CD14-positive monocyte (primary cell): Measurements from ENCODE around the gene SOX5. TPM values are rescaled to one million over a fixed set of nuclear protein-coding genes. Genes with fewer than 3 reads are reported as not detected.
"Not testable (repeated sequence)": the region's sequence is repeated elsewhere in the genome, so short reads cannot be mapped to it uniquely, and the experiment has no call there.

Experiments
- DNase-seq, 3 donors: peaks; one replicate each; pipeline ENCODE4 v3.0.0-alpha.2; 2011 to 2022
- H2AFZ ChIP-seq: 2 replicates; pipeline ENCODE4 v1.6.0; 2012; ENCODE audit warnings: mild to moderate bottlenecking, low read depth, low read length, inconsistent platforms; ENCODE audit not compliant: insufficient read depth, poor library complexity, severe bottlenecking
- H3K27ac ChIP-seq, 2 donors: 1 replicate in 1 of 2; 2 replicates in 1 of 2; pipeline ENCODE4 v1.5.1; 2012 to 2013; ENCODE audit warnings: low read length in 2 of 2, control low read depth in 1 of 2, inconsistent platforms in 1 of 2, low read depth in 1 of 2, mild to moderate bottlenecking in 1 of 2
- H3K27me3 ChIP-seq, 2 donors: one replicate each; pipeline versions ENCODE4 v1.6.0 to v1.6.1; 2011 to 2013; ENCODE audit warnings: low read length in 2 of 2; ENCODE audit not compliant: control insufficient read depth in 2 of 2, insufficient read depth in 2 of 2
- H3K36me3 ChIP-seq, 2 donors: replicated peaks in 1 of 2; 1 replicate in 1 of 2; 2 replicates in 1 of 2; pipeline versions ENCODE4 v1.5.1 to v1.6.1; 2012 to 2013; ENCODE audit warnings: low read length in 2 of 2, control low read depth in 1 of 2, inconsistent platforms in 1 of 2, mild to moderate bottlenecking in 1 of 2; ENCODE audit not compliant: insufficient read depth in 2 of 2, control insufficient read depth in 1 of 2
- H3K4me1 ChIP-seq, 2 donors: 1 replicate in 1 of 2; 2 replicates in 1 of 2; pipeline versions ENCODE4 v1.5.1 to v1.6.1; 2012 to 2013; ENCODE audit warnings: low read length in 2 of 2, control low read depth in 1 of 2, inconsistent platforms in 1 of 2, mild to moderate bottlenecking in 1 of 2, moderate library complexity in 1 of 2; ENCODE audit not compliant: insufficient read depth in 2 of 2, control insufficient read depth in 1 of 2
- H3K4me2 ChIP-seq: replicated peaks from 2 replicates; pipeline ENCODE3; 2012; ENCODE audit warnings: low read length, moderate library complexity, mild to moderate bottlenecking; ENCODE audit not compliant: poor library complexity, severe bottlenecking; ENCODE audit errors: extremely low read depth
- H3K4me3 ChIP-seq, 3 experiments: fragments of 200-600 bp in 1 of 3; sonication (generic) in 1 of 3; replicated peaks in 1 of 3; 1 replicate in 2 of 3; 2 replicates in 1 of 3; pipeline ENCODE4 v1.5.1; 2011 to 2013; ENCODE audit warnings: low read length in 3 of 3, mild to moderate bottlenecking in 3 of 3, control low read depth in 2 of 3, low read depth in 2 of 3, inconsistent platforms in 1 of 3, moderate library complexity in 1 of 3
- H3K79me2 ChIP-seq: 2 replicates; pipeline ENCODE4 v1.6.0; 2012; ENCODE audit warnings: mild to moderate bottlenecking, control low read depth, inconsistent platforms, low read length, moderate library complexity; ENCODE audit not compliant: insufficient read depth
- H3K9ac ChIP-seq: 2 replicates; pipeline ENCODE4 v1.6.0; 2017; ENCODE audit warnings: low read length, mild to moderate bottlenecking; ENCODE audit not compliant: insufficient read depth, poor library complexity, severe bottlenecking
- H3K9me3 ChIP-seq, 2 donors: replicated peaks in 1 of 2; 1 replicate in 1 of 2; 2 replicates in 1 of 2; pipeline versions ENCODE4 v1.5.1 to v1.6.1; 2012 to 2013; ENCODE audit warnings: low read length in 2 of 2, control low read depth in 1 of 2; ENCODE audit not compliant: control insufficient read depth in 1 of 2, insufficient read depth in 1 of 2
- H4K20me1 ChIP-seq: 2 replicates; pipeline ENCODE4 v1.6.0; 2012; ENCODE audit warnings: mild to moderate bottlenecking, low read length, control low read depth, moderate library complexity; ENCODE audit not compliant: insufficient read depth
- H3K27ac Mint-ChIP-seq, 7 donors: one replicate each; pipeline ENCODE4 v1.8.0; 2020; ENCODE audit warnings: mild to moderate bottlenecking in 7 of 7, mixed read lengths in 7 of 7, moderate library complexity in 6 of 7, inconsistent platforms in 2 of 7
- H3K27me3 Mint-ChIP-seq, 3 donors: one replicate each; pipeline ENCODE4 v1.8.0; 2021 to 2022; ENCODE audit warnings: low read depth in 3 of 3, mild to moderate bottlenecking in 3 of 3, mixed read lengths in 3 of 3, moderate library complexity in 3 of 3, inconsistent platforms in 1 of 3
- H3K36me3 Mint-ChIP-seq, 2 donors: one replicate each; pipeline ENCODE4 v1.8.0; 2020; ENCODE audit warnings: mixed read lengths in 2 of 2, inconsistent platforms in 1 of 2, mild to moderate bottlenecking in 1 of 2
- H3K4me1 Mint-ChIP-seq: one replicate; pipeline ENCODE4 v1.8.0; 2020; ENCODE audit warnings: mild to moderate bottlenecking, mixed read lengths
- H3K4me3 Mint-ChIP-seq, 2 donors: one replicate each; pipeline ENCODE4 v1.8.0; 2020; ENCODE audit warnings: mild to moderate bottlenecking in 2 of 2, mixed read lengths in 2 of 2, moderate library complexity in 1 of 2
- H3K9me3 Mint-ChIP-seq, 7 donors: one replicate each; pipeline ENCODE4 v1.8.0; 2020 to 2022; ENCODE audit warnings: mixed read lengths in 7 of 7, mild to moderate bottlenecking in 6 of 7, moderate library complexity in 6 of 7, inconsistent platforms in 2 of 7
- WGBS: methylation state at CpG from one replicate; pipeline ENCODE4 v1.1.5; 2013; ENCODE audit warnings: missing lambda C conversion rate; ENCODE audit not compliant: insufficient coverage; 5-methylcytosine and 5-hydroxymethylcytosine counted together
- intact Hi-C, 2 donors: fragments of 100-400 bp; cut with micrococcal nuclease; formaldehyde crosslinking; loops; one replicate each; pipeline versions ENCODE4 v1.15.0 to v1.15.1; 2023
- polyA plus RNA-seq, 3 donors: library from polyadenylated mRNA; depleted of rRNA in 1 of 3; unstranded in 2 of 3; stranded (reverse) in 1 of 3; fragments of 300-500 nt in 2 of 3; fragments of >200 nt in 1 of 3; fragmentation: Illumina TruSeq in 2 of 3; gene quantifications; 1 replicate in 2 of 3; 2 replicates in 1 of 3; pipeline ENCODE4 v1.2.3, GENCODE V29; 2012 to 2021
- TF ChIP-seq, protein P1 (sequence below): fragments of 200-600 bp; IDR thresholded peaks from one replicate; pipeline ENCODE4 v1.8.0; 2022; ENCODE audit warnings: antibody characterized with exemption, mild to moderate bottlenecking

The SOX5 gene
- polyA plus RNA-seq, 3 donors: not detected

DNA sequence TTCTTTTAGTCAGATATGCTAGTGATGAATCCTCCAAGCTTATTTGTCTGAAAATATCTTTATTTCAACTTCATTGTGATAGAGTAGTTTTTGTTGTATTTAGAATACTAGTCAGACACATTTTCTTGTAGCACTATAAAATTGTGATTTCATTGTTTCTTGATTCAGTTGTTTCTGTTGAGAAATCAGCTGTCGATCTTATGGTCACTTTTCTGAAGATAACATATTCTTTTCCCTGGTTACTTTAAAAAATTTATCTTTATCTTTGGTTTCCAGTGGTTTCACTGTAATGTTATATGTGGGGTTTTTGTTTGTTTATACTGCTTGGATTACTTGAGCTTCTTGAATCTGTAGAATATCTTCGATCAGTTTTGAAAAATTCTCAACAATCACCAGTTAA, 426.1 kb downstream of the SOX5 start:
- no peaks in the 10 kb centered on the region for H3K4me1 Mint-ChIP-seq
- no peak overlapping the region for H3K27ac Mint-ChIP-seq
- intact Hi-C loops: no loop called here
- no CpG with 5 or more reads among the region's 2 CpGs for WGBS
- no peaks in the 10 kb centered on the region for H3K4me1 ChIP-seq
- no peak overlapping the region for H2AFZ ChIP-seq
- DNase-seq: no peak
- H3K9me3 ChIP-seq: peaks cover 0 to 8% of the 10 kb centered on the region in 2 donors
- no peaks in the 10 kb centered on the region for H3K27me3 ChIP-seq
- H3K4me3 ChIP-seq: no peak overlapping the region
- H3K36me3 Mint-ChIP-seq: no peaks in the 10 kb centered on the region
- H3K9me3 Mint-ChIP-seq: peaks cover 0 to 20% (median 6%) of the 10 kb centered on the region in 7 donors
- H3K4me2 ChIP-seq: no peak overlapping the region
- H4K20me1 ChIP-seq: no peaks in the 10 kb centered on the region
- H3K27me3 Mint-ChIP-seq: no peaks in the 10 kb centered on the region
- H3K79me2 ChIP-seq: no peaks in the 10 kb centered on the region
- H3K36me3 ChIP-seq: no peaks in the 10 kb centered on the region
- H3K27ac ChIP-seq: no peak overlapping the region
- no peak overlapping the region for H3K9ac ChIP-seq
- TF ChIP-seq, protein P1, sequence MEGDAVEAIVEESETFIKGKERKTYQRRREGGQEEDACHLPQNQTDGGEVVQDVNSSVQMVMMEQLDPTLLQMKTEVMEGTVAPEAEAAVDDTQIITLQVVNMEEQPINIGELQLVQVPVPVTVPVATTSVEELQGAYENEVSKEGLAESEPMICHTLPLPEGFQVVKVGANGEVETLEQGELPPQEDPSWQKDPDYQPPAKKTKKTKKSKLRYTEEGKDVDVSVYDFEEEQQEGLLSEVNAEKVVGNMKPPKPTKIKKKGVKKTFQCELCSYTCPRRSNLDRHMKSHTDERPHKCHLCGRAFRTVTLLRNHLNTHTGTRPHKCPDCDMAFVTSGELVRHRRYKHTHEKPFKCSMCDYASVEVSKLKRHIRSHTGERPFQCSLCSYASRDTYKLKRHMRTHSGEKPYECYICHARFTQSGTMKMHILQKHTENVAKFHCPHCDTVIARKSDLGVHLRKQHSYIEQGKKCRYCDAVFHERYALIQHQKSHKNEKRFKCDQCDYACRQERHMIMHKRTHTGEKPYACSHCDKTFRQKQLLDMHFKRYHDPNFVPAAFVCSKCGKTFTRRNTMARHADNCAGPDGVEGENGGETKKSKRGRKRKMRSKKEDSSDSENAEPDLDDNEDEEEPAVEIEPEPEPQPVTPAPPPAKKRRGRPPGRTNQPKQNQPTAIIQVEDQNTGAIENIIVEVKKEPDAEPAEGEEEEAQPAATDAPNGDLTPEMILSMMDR: no peak
- H3K4me3 Mint-ChIP-seq: no peak overlapping the region

GRCh38 chr12:23519444-23519843, 430.0 kb downstream of the SOX5 start:
- H3K79me2 ChIP-seq, H3K9ac ChIP-seq, H3K36me3 ChIP-seq, H3K36me3 Mint-ChIP-seq, H2AFZ ChIP-seq, DNase-seq, H3K4me2 ChIP-seq, H3K27me3 Mint-ChIP-seq, H3K4me1 ChIP-seq, intact Hi-C loops, H3K4me1 Mint-ChIP-seq, H3K27me3 ChIP-seq, H4K20me1 ChIP-seq, H3K27ac Mint-ChIP-seq, H3K27ac ChIP-seq, H3K4me3 Mint-ChIP-seq, H3K4me3 ChIP-seq, H3K9me3 ChIP-seq: not testable (repeated sequence)
- peaks cover 0 to 20% (median 6%) of the 10 kb centered on the region in 7 donors for H3K9me3 Mint-ChIP-seq
- no CpG with 5 or more reads among the region's 1 CpG for WGBS

DNA sequence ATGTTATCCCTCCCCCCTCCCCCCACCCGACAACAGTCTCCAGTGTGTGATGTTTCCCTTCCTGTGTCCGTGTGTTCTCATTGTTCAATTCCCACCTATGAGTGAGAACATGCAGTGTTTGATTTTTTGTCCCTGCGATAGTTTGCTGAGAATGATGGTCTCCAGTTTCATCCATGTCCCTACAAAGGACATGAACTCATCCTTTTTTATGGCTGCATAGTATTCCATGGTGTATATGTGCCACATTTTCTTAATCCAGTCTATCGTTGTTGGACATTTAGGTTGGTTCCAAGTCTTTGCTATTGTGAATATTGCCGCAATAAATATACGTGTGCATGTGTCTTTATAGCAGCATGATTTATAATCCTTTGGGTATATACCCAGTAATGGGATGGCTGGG, 433.7 kb downstream of the SOX5 start:
- H3K4me3 ChIP-seq, H3K36me3 Mint-ChIP-seq, H3K4me1 Mint-ChIP-seq, H3K4me1 ChIP-seq, H3K27ac ChIP-seq, H3K4me3 Mint-ChIP-seq, H2AFZ ChIP-seq, H3K36me3 ChIP-seq, intact Hi-C loops, H3K27ac Mint-ChIP-seq, H3K4me2 ChIP-seq, H4K20me1 ChIP-seq, DNase-seq, H3K79me2 ChIP-seq, H3K27me3 Mint-ChIP-seq, H3K9ac ChIP-seq, H3K9me3 ChIP-seq, H3K27me3 ChIP-seq: not testable (repeated sequence)
- WGBS: no CpG with 5 or more reads among the region's 6 CpGs
- H3K9me3 Mint-ChIP-seq: peaks cover 6 to 21% (median 11%) of the 10 kb centered on the region in 7 donors
